Esophagus squamous epithelium (tissue), 4 donors: ENCODE data around the gene SOWAHB.

Source experiments
- POLR2A ChIP-seq, 4 donors: fragments of 450-650 bp; IDR thresholded peaks; one replicate each; pipeline ENCODE4 v1.6.1; 2017; ENCODE audit warnings: antibody characterized with exemption in 4 of 4, mild to moderate bottlenecking in 4 of 4, moderate library complexity in 3 of 4
- TF ChIP-seq, protein P1 (sequence below), 6 experiments: fragments of 450-650 bp in 4 of 6; fragments of 200-600 bp in 2 of 6; sonication (generic) in 2 of 6; IDR thresholded peaks; one replicate each; pipeline ENCODE4 v1.5.1; 2016 to 2019; ENCODE audit warnings: antibody characterized with exemption in 6 of 6, mild to moderate bottlenecking in 4 of 6, moderate library complexity in 4 of 6

DNA sequence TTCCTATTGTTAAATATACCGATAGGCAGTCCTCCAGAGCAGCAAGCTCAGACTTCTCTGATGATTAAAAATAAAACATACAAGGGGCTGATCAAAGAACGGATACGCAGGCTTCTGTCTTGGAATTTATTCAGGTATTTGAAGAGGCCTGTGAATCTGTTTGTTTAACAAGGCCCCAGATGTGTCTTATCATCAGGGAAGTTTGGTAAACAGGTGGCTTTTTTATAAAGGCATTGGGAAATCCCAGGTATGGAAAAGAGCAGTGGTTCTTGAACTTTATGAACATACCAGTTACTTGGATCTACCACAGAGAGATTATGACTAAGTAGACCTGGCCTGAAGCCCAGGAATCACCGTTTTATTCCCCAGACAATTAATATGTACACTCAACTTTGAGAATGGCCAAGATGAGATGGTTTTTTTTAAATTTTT lies 47.9 kb downstream of the SOWAHB start:
- TF ChIP-seq, protein P1, sequence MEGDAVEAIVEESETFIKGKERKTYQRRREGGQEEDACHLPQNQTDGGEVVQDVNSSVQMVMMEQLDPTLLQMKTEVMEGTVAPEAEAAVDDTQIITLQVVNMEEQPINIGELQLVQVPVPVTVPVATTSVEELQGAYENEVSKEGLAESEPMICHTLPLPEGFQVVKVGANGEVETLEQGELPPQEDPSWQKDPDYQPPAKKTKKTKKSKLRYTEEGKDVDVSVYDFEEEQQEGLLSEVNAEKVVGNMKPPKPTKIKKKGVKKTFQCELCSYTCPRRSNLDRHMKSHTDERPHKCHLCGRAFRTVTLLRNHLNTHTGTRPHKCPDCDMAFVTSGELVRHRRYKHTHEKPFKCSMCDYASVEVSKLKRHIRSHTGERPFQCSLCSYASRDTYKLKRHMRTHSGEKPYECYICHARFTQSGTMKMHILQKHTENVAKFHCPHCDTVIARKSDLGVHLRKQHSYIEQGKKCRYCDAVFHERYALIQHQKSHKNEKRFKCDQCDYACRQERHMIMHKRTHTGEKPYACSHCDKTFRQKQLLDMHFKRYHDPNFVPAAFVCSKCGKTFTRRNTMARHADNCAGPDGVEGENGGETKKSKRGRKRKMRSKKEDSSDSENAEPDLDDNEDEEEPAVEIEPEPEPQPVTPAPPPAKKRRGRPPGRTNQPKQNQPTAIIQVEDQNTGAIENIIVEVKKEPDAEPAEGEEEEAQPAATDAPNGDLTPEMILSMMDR (IDR thresholded peaks at IDR 0.05), result no peak
- no peak for TF ChIP-seq POLR2A (IDR thresholded peaks at IDR 0.05)
